Natural killer cell (primary cell): ENCODE measurements around the gene HELLS. TPM values are rescaled to one million over a fixed set of nuclear protein-coding genes. Genes with fewer than 3 reads are reported as not detected.

ENCODE experiments used
- ATAC-seq, 3 donors: fragments of 150-1000 bp in 2 of 3; fragments of 200-7000 bp in 1 of 3; cut with Tn5 transposase; 1 replicate in 1 of 3; 2 replicates in 2 of 3; pipeline ENCODE4 v1.10.0; 2021; ENCODE audit warnings: mild to moderate bottlenecking in 2 of 3, moderate library complexity in 2 of 3
- DNase-seq, 2 donors: peaks; one replicate each; pipeline versions ENCODE4 v3.0.0 to v3.0.0-alpha.2; 2013 to 2021; ENCODE audit warnings: mixed read lengths in 1 of 2
- H3K27ac ChIP-seq: one replicate; pipeline ENCODE4 v1.5.1; 2013; ENCODE audit warnings: mild to moderate bottlenecking, low read length
- H3K27me3 ChIP-seq: one replicate; pipeline ENCODE4 v1.6.1; 2013; ENCODE audit warnings: low read length; ENCODE audit not compliant: control insufficient read depth, insufficient read depth
- H3K36me3 ChIP-seq: one replicate; pipeline ENCODE4 v1.6.1; 2013; ENCODE audit warnings: low read length; ENCODE audit not compliant: control insufficient read depth, insufficient read depth
- H3K4me1 ChIP-seq: one replicate; pipeline ENCODE4 v1.6.1; 2013; ENCODE audit warnings: low read length; ENCODE audit not compliant: control insufficient read depth, insufficient read depth
- H3K4me3 ChIP-seq: one replicate; pipeline ENCODE4 v1.5.1; 2013; ENCODE audit warnings: low read length
- H3K9me3 ChIP-seq: one replicate; pipeline ENCODE4 v1.6.1; 2013; ENCODE audit warnings: low read length; ENCODE audit not compliant: control insufficient read depth, insufficient read depth
- H3K27ac Mint-ChIP-seq, 2 donors: one replicate each; pipeline ENCODE4 v1.8.0; 2022; ENCODE audit warnings: mild to moderate bottlenecking in 2 of 2, mixed read lengths in 2 of 2, moderate library complexity in 1 of 2
- H3K27me3 Mint-ChIP-seq, 2 donors: one replicate each; pipeline ENCODE4 v1.8.0; 2022; ENCODE audit warnings: low read depth in 2 of 2, mixed read lengths in 2 of 2
- H3K36me3 Mint-ChIP-seq: one replicate; pipeline ENCODE4 v1.8.0; 2022; ENCODE audit warnings: mixed read lengths
- H3K4me1 Mint-ChIP-seq, 2 donors: one replicate each; pipeline ENCODE4 v1.8.0; 2022; ENCODE audit warnings: mixed read lengths in 2 of 2
- H3K4me3 Mint-ChIP-seq: one replicate; pipeline ENCODE4 v1.8.0; 2022; ENCODE audit warnings: mild to moderate bottlenecking, moderate library complexity, mixed read lengths
- H3K9me3 Mint-ChIP-seq, 2 donors: one replicate each; pipeline ENCODE4 v1.8.0; 2022; ENCODE audit warnings: mixed read lengths in 2 of 2
- WGBS: methylation state at CpG from one replicate; pipeline ENCODE4 v1.1.7; 2013; ENCODE audit warnings: missing lambda C conversion rate; ENCODE audit not compliant: insufficient coverage; 5-methylcytosine and 5-hydroxymethylcytosine counted together
- intact Hi-C: fragments of 100-400 bp; cut with micrococcal nuclease; formaldehyde crosslinking; loops from one replicate; pipeline ENCODE4 v1.14.2; 2022
- total RNA-seq, 4 donors: library from RNA; stranded (reverse); fragments of 120-200 nt in 1 of 4; gene quantifications; one replicate each; pipeline versions ENCODE4 v1.2.3 to v1.2.4, GENCODE V29; 2013 to 2022
- TF ChIP-seq, protein P1 (sequence below): fragments of 200-600 bp; IDR thresholded peaks from one replicate; pipeline ENCODE4 v1.8.0; 2022; ENCODE audit warnings: antibody characterized with exemption

The HELLS gene
- total RNA-seq, 3 donors from 2014 or later (not counting 1 experiment from before 2014, with no cell fraction given) = 9.4 to 10.4 (median 10.2) TPM

DNA sequence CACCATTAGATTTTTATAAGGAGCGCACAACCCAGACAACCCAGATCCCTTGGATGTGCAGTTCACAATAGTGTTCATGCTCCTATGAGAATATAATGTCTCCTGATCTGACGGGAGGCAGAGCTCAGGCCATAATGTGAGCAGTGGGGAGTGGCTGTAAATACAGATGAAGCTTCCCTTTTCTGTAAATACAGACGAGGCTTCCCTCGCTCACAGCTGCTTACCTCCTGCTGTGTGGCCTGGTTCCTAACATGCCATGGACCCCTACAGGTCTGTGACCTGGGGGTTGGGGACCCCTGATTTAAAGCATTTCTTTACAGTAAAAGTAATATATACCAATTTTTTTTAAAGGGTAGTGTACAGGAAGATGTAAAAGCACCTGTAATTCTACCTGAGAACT, 33.2 kb downstream of the HELLS start:
- H3K4me1 ChIP-seq = no peaks in the 10 kb centered on the region
- no peak overlapping the region for H3K27ac ChIP-seq
- H3K4me3 ChIP-seq = no peak overlapping the region
- Mint-ChIP-seq H3K27me3 (no peaks in the 10 kb centered on the region), H3K36me3 (no peaks in the 10 kb centered on the region), H3K27ac (no peak overlapping the region), H3K9me3 (no peaks in the 10 kb centered on the region), H3K4me1 (no peaks in the 10 kb centered on the region), H3K4me3 (no peak overlapping the region)
- H3K27me3 ChIP-seq = no peaks in the 10 kb centered on the region
- TF ChIP-seq, protein P1, sequence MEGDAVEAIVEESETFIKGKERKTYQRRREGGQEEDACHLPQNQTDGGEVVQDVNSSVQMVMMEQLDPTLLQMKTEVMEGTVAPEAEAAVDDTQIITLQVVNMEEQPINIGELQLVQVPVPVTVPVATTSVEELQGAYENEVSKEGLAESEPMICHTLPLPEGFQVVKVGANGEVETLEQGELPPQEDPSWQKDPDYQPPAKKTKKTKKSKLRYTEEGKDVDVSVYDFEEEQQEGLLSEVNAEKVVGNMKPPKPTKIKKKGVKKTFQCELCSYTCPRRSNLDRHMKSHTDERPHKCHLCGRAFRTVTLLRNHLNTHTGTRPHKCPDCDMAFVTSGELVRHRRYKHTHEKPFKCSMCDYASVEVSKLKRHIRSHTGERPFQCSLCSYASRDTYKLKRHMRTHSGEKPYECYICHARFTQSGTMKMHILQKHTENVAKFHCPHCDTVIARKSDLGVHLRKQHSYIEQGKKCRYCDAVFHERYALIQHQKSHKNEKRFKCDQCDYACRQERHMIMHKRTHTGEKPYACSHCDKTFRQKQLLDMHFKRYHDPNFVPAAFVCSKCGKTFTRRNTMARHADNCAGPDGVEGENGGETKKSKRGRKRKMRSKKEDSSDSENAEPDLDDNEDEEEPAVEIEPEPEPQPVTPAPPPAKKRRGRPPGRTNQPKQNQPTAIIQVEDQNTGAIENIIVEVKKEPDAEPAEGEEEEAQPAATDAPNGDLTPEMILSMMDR = no peak
- WGBS = 91% methylated on average over 4 of the region's 4 CpGs
- no peaks in the 10 kb centered on the region for H3K9me3 ChIP-seq
- intact Hi-C loops = no loop called here
- ATAC-seq (no peak), DNase-seq (no peak)
- no peaks in the 10 kb centered on the region for H3K36me3 ChIP-seq

DNA sequence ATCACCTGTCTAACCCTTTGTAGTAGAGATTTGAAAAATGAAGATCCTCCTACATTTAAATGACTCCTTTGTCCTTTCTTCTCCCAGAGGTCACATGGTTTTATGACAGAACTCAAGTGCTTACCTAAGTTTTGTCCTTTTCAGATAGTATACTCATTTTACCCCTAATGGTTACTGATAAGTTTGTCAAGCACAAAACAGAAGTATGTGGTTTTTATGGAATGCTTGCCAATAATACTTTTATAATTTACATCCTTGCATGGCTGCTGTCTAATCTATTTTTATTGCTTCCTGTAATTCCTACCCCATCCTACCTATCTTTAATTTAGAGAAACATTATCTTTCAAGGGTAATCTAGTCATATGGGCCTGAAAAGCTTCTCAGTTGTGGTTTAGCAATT, 37.5 kb downstream of the HELLS start:
- H3K27ac Mint-ChIP-seq = no peak overlapping the region
- no peak for DNase-seq

DNA sequence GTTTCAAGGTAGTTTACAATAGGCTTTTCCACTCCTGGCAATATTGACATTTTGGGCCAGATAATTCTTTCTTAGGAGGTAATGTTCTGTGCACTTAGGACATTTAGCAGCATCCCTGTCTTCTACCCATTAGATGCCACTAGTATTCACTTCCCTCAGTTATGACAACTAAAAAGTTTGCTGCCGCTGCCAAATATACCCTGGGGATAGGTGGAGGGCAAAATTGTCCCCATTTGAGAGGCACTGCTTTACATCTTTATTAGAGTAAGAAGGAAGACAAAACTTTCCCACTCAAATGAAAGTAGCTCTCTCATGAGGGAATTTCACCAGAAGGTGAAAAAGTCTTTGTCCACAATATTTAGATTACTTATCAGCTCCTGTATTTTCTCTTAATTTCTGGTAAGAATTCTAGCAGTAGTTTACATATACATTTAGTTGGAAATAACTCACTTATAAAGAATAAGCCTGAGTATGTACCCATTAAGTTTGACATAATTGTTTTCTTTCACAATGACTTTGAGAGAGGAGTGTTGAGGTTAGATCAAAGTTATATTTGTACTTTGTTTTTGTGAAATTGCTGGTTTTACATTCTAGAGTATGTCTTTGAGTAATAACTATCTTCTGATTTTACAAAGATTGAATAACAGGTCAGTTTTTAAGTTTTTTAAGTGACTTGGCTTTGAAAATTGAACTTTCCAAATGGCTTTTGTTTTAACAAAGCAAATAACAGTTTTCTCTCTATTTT, 46.0 kb downstream of the HELLS start:
- Mint-ChIP-seq H3K27me3 (no peaks in the 10 kb centered on the region), H3K4me3 (no peak overlapping the region), H3K27ac (no peak overlapping the region), H3K4me1 (no peaks in the 10 kb centered on the region), H3K9me3 (no peaks in the 10 kb centered on the region), H3K36me3 (no peaks in the 10 kb centered on the region)
- no peaks in the 10 kb centered on the region for H3K36me3 ChIP-seq
- no peak for DNase-seq
- H3K27ac ChIP-seq = no peak overlapping the region
- TF ChIP-seq, protein P1 = no peak
- H3K4me3 ChIP-seq = no peak overlapping the region
- no peak for ATAC-seq
- H3K9me3 ChIP-seq = no peaks in the 10 kb centered on the region
- no peaks in the 10 kb centered on the region for H3K27me3 ChIP-seq
- intact Hi-C loops = no loop called here
- no CpG with 5 or more reads among the region's 1 CpG for WGBS
- H3K4me1 ChIP-seq = no peaks in the 10 kb centered on the region

More for the DNA sequence above, 37.5 kb downstream of the HELLS start:
- Mint-ChIP-seq H3K4me1 (no peaks in the 10 kb centered on the region), H3K27me3 (no peaks in the 10 kb centered on the region), H3K36me3 (no peaks in the 10 kb centered on the region), H3K9me3 (no peaks in the 10 kb centered on the region), H3K4me3 (no peak overlapping the region)
- Histone ChIP-seq H3K27ac (no peak overlapping the region), H3K27me3 (no peaks in the 10 kb centered on the region), H3K4me3 (no peak overlapping the region), H3K9me3 (no peaks in the 10 kb centered on the region), H3K36me3 (no peaks in the 10 kb centered on the region), H3K4me1 (no peaks in the 10 kb centered on the region)
- TF ChIP-seq, protein P1 = no peak
- no peak for ATAC-seq
- intact Hi-C loops = no loop called here
